Measurements from ENCODE around the gene INPP5F. TPM values are rescaled to one million over a fixed set of nuclear protein-coding genes. Genes with fewer than 3 reads are reported as not detected.

INPP5F gene
- total RNA-seq, 1 donor from 2014 or later: 36.8 TPM

DNA sequence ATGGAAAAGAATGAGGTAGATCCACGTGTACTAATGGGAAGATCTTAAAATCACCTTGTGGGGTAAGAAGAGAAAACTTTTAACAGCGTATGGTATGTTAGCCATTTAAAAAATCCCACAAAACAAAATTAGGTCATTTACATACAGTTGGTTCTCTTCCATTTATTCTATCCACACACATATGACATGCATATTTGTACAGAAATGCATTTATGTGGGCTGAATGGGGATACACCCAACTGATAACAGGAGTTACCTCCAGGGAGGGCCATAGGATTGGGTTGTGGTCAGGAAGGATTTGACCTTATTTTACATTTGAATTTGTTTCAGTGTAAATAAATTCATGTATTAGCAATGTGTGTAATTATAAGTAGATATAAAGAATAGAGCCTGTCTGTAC lies 75.3 kb downstream of the INPP5F start:
- H3K4me1 Mint-ChIP-seq (ENCODE audit: unreplicated experiment): peaks cover 22% of the 10 kb centered on the region
- no peak overlapping the region for H3K4me3 Mint-ChIP-seq (ENCODE audit: unreplicated experiment)
- H3K27ac Mint-ChIP-seq (ENCODE audit: unreplicated experiment): no peak overlapping the region
- no peaks in the 10 kb centered on the region for H3K27me3 Mint-ChIP-seq (ENCODE audit: unreplicated experiment)
- DNase-seq (ENCODE audit: extremely low spot score, unreplicated experiment): no peak
- TF ChIP-seq, protein P1, sequence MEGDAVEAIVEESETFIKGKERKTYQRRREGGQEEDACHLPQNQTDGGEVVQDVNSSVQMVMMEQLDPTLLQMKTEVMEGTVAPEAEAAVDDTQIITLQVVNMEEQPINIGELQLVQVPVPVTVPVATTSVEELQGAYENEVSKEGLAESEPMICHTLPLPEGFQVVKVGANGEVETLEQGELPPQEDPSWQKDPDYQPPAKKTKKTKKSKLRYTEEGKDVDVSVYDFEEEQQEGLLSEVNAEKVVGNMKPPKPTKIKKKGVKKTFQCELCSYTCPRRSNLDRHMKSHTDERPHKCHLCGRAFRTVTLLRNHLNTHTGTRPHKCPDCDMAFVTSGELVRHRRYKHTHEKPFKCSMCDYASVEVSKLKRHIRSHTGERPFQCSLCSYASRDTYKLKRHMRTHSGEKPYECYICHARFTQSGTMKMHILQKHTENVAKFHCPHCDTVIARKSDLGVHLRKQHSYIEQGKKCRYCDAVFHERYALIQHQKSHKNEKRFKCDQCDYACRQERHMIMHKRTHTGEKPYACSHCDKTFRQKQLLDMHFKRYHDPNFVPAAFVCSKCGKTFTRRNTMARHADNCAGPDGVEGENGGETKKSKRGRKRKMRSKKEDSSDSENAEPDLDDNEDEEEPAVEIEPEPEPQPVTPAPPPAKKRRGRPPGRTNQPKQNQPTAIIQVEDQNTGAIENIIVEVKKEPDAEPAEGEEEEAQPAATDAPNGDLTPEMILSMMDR (IDR thresholded peaks at IDR 0.05): no peak
- peaks cover 13% of the 10 kb centered on the region for H3K36me3 Mint-ChIP-seq (ENCODE audit: unreplicated experiment)
- no peaks in the 10 kb centered on the region for H3K9me3 Mint-ChIP-seq (ENCODE audit: unreplicated experiment)

DNA sequence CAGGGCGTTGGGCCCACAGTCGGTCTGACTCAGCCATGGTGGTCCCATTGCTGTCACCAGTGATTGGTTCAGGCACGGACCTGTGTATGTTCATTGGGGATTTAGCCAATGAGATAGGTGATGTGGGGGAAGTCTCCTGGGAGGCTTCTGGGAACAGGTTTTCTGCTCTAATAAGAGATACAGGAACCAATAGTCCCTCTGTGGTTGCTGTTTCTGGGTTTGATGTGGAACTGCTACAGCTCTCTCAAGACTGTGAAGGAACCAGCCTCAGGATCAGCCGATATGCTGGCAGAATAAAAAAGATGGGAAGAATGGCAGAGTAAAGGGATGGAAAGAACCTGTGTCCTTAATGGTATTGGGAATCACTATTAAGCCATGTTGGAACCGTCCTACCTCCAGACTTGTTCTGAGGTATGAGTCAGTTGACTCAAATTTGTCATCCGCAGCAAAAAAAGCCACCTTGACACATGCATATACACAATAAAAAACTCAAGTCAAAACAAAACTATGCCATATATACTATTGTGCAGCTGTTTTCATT lies 76.2 kb downstream of the INPP5F start:
- H3K36me3 Mint-ChIP-seq (ENCODE audit: unreplicated experiment): peaks cover 8% of the 10 kb centered on the region
- H3K27me3 Mint-ChIP-seq (ENCODE audit: unreplicated experiment): no peaks in the 10 kb centered on the region
- no peak overlapping the region for H3K4me3 Mint-ChIP-seq (ENCODE audit: unreplicated experiment)
- DNase-seq (ENCODE audit: extremely low spot score, unreplicated experiment): no peak
- TF ChIP-seq, protein P1 (IDR thresholded peaks at IDR 0.05): no peak
- no peaks in the 10 kb centered on the region for H3K9me3 Mint-ChIP-seq (ENCODE audit: unreplicated experiment)
- H3K27ac Mint-ChIP-seq (ENCODE audit: unreplicated experiment): no peak overlapping the region
- H3K4me1 Mint-ChIP-seq (ENCODE audit: unreplicated experiment): peaks cover 22% of the 10 kb centered on the region

DNA sequence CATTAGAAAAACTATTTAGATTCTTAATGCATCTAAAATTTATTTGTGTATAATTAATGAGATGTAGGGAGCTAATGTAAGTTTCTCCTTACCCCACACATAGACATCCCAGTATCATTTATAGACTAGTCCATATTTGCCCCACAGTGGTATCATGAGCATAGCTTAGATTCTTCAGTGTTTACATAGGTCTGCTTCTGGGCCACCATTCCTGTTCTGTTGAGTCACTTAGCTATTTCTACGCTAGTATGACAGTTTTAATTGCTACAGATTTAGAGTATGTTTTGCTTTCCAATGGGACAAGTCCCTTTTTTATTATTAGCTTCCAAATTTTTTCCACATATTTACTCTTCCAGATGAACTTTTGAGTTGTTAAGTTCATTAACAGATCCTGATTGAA lies 77.4 kb downstream of the INPP5F start:
- TF ChIP-seq, protein P1 (IDR thresholded peaks at IDR 0.05): no peak
- peaks cover 22% of the 10 kb centered on the region for H3K4me1 Mint-ChIP-seq (ENCODE audit: unreplicated experiment)
- H3K9me3 Mint-ChIP-seq (ENCODE audit: unreplicated experiment): no peaks in the 10 kb centered on the region
- H3K27ac Mint-ChIP-seq (ENCODE audit: unreplicated experiment): peak overlapping the region; percentile 40
- no peak overlapping the region for H3K4me3 Mint-ChIP-seq (ENCODE audit: unreplicated experiment)
- H3K27me3 Mint-ChIP-seq (ENCODE audit: unreplicated experiment): no peaks in the 10 kb centered on the region
- DNase-seq (ENCODE audit: extremely low spot score, unreplicated experiment): no peak
- peaks cover 6% of the 10 kb centered on the region for H3K36me3 Mint-ChIP-seq (ENCODE audit: unreplicated experiment)

DNA sequence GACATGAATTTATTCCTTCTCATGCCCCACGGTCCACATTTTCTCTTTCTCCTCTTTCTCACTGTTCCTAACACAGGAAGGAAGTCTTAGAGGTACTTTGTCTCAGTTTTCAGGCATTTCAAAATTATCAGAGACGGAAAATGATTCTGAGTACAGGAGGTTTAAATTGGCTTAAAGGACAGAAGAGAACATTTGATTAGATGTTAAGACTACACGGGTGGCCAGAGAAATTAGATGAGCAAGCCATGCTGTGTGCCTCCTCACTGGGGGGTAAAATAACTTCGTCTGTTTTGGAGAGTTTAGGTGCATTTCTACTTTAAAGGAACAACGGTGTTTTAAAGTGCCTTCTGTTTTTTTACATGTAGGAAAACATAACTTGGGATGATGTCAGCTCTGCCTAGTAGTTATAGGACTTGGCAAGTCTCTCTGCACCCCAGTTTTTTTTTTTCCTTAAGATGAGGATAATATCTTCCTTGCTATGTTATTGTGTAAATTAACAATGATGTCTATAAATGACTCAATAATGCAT lies 79.9 kb downstream of the INPP5F start:
- H3K27me3 Mint-ChIP-seq (ENCODE audit: unreplicated experiment): no peaks in the 10 kb centered on the region
- no peak overlapping the region for H3K4me3 Mint-ChIP-seq (ENCODE audit: unreplicated experiment)
- H3K36me3 Mint-ChIP-seq (ENCODE audit: unreplicated experiment): peaks cover 6% of the 10 kb centered on the region
- TF ChIP-seq, protein P1 (IDR thresholded peaks at IDR 0.05): no peak
- H3K4me1 Mint-ChIP-seq (ENCODE audit: unreplicated experiment): peaks cover 22% of the 10 kb centered on the region
- no peaks in the 10 kb centered on the region for H3K9me3 Mint-ChIP-seq (ENCODE audit: unreplicated experiment)
- peak overlapping the region; percentile 4 for H3K27ac Mint-ChIP-seq (ENCODE audit: unreplicated experiment)
- no peak for DNase-seq (ENCODE audit: extremely low spot score, unreplicated experiment)

DNA sequence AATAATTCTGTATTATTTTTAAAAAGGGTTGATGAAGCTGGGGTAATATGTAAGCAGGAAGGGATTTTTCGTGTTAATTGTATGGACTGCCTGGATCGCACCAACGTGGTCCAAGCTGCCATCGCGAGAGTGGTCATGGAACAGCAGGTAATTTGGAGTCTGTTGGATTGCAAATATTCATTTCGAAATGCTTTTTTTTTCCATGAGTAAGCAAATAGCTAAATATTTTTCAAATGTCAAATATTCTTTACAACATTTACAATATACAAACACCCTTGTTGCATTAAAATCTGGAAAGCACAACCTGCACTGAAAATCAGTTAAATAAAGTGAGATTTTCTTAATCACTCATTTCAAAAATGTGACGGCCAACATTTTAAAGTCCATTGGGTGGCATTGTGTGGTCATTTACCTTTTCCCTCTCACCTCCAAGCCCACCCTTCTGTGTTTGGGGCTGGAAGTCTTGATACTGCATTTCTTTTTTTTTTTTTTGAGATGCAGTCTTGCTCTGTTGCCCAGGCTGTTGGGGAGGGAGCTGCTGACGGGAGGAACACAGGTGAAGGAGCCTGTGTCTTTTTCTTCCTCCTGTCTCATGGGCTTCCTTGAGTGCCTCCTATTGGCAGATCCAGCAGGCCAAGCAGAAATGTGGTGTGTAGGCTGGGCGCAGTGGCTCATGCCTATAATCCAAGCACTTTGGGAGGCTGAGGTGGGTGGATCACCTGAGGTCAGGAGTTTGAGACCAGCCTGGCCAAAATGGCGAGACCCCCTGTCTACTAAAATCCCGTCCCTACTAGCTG lies 80.7 kb downstream of the INPP5F start:
- peaks cover 6% of the 10 kb centered on the region for H3K36me3 Mint-ChIP-seq (ENCODE audit: unreplicated experiment)
- no peak for DNase-seq (ENCODE audit: extremely low spot score, unreplicated experiment)
- no peak overlapping the region for H3K4me3 Mint-ChIP-seq (ENCODE audit: unreplicated experiment)
- TF ChIP-seq, protein P1 (IDR thresholded peaks at IDR 0.05): no peak
- peaks cover 22% of the 10 kb centered on the region for H3K4me1 Mint-ChIP-seq (ENCODE audit: unreplicated experiment)
- H3K27ac Mint-ChIP-seq (ENCODE audit: unreplicated experiment): no peak overlapping the region
- no peaks in the 10 kb centered on the region for H3K9me3 Mint-ChIP-seq (ENCODE audit: unreplicated experiment)
- no peaks in the 10 kb centered on the region for H3K27me3 Mint-ChIP-seq (ENCODE audit: unreplicated experiment)
